ENCODE data around the gene CAND2. TPM values are rescaled to one million over a fixed set of nuclear protein-coding genes. Genes with fewer than 3 reads are reported as not detected.
A peak's percentile ranks its signal among the peaks of the same experiment; 100 is the strongest.

The CAND2 gene
- total RNA-seq, 1 donor from 2014 or later, result 76.2 TPM

- TF ChIP-seq CTCF (IDR thresholded peaks at IDR 0.05; ENCODE audit: borderline replicate concordance), result no peak
- DNase-seq, result no peak
- intact Hi-C loops (cut with micrococcal nuclease), result no loop called here
- no peak overlapping the region for H3K4me3 ChIP-seq
- peak overlapping the region; percentile 79 for H3K27ac ChIP-seq (replicated peaks)
- H3K27me3 ChIP-seq (ENCODE audit: low read depth), result no peaks in the 10 kb centered on the region
- H3K4me1 ChIP-seq, result peaks cover 51% of the 10 kb centered on the region
- H3K36me3 ChIP-seq, result peaks cover 58% of the 10 kb centered on the region
- H3K9me3 ChIP-seq (replicated peaks), result no peaks in the 10 kb centered on the region
Measured at GRCh38 chr3:12809001-12809400, 12.5 kb downstream of the CAND2 start.

GRCh38 chr3:12809435-12809834, 13.0 kb downstream of the CAND2 start:
- peak overlapping the region; percentile 69 for H3K4me3 ChIP-seq
- H3K27ac ChIP-seq (replicated peaks), result peak overlapping the region; percentile 79
- peaks cover 51% of the 10 kb centered on the region for H3K4me1 ChIP-seq
- peaks cover 58% of the 10 kb centered on the region for H3K36me3 ChIP-seq
- H3K9me3 ChIP-seq (replicated peaks), result no peaks in the 10 kb centered on the region
- H3K27me3 ChIP-seq (ENCODE audit: low read depth), result no peaks in the 10 kb centered on the region
- TF ChIP-seq CTCF (IDR thresholded peaks at IDR 0.05; ENCODE audit: borderline replicate concordance), result no peak
- DNase-seq, result no peak
- intact Hi-C loops (cut with micrococcal nuclease), result no loop called here

- peak; percentile 96 for DNase-seq
- peak overlapping the region; percentile 79 for H3K27ac ChIP-seq (replicated peaks)
- H3K4me3 ChIP-seq, result peak overlapping the region; percentile 69
- H3K36me3 ChIP-seq, result peaks cover 57% of the 10 kb centered on the region
- H3K4me1 ChIP-seq, result peaks cover 51% of the 10 kb centered on the region
- intact Hi-C loops (cut with micrococcal nuclease), result no loop called here
- TF ChIP-seq CTCF (IDR thresholded peaks at IDR 0.05; ENCODE audit: borderline replicate concordance), result peak; percentile 83
- no peaks in the 10 kb centered on the region for H3K27me3 ChIP-seq (ENCODE audit: low read depth)
- no peaks in the 10 kb centered on the region for H3K9me3 ChIP-seq (replicated peaks)
Measured at GRCh38 chr3:12810013-12810780, 13.7 kb downstream of the CAND2 start.

- no peaks in the 10 kb centered on the region for H3K9me3 ChIP-seq (replicated peaks)
- H3K4me3 ChIP-seq, result peak overlapping the region; percentile 69
- intact Hi-C loops (cut with micrococcal nuclease), result no loop called here
- H3K4me1 ChIP-seq, result peaks cover 51% of the 10 kb centered on the region
- no peak for TF ChIP-seq CTCF (IDR thresholded peaks at IDR 0.05; ENCODE audit: borderline replicate concordance)
- no peak for DNase-seq
- peak overlapping the region; percentile 79 for H3K27ac ChIP-seq (replicated peaks)
- peaks cover 59% of the 10 kb centered on the region for H3K36me3 ChIP-seq
- no peaks in the 10 kb centered on the region for H3K27me3 ChIP-seq (ENCODE audit: low read depth)
Measured at GRCh38 chr3:12810961-12811360, 14.5 kb downstream of the CAND2 start.

GRCh38 chr3:12812812-12813211, 16.3 kb downstream of the CAND2 start:
- no peak for TF ChIP-seq CTCF (IDR thresholded peaks at IDR 0.05; ENCODE audit: borderline replicate concordance)
- Histone ChIP-seq H3K27ac (replicated peaks) (no peak overlapping the region), H3K4me1 (peaks cover 47% of the 10 kb centered on the region), H3K4me3 (no peak overlapping the region), H3K36me3 (peaks cover 59% of the 10 kb centered on the region), H3K27me3 (ENCODE audit: low read depth) (no peaks in the 10 kb centered on the region), H3K9me3 (replicated peaks) (no peaks in the 10 kb centered on the region)
- intact Hi-C loops (cut with micrococcal nuclease), result no loop called here
- no peak for DNase-seq

Measured in left ventricle myocardium inferior (tissue), 1 donor.